HEK293 (cell line): ENCODE results near the gene LRRC37A2.
"Not testable (repeated sequence)": the region's sequence is repeated elsewhere in the genome, so short reads cannot be mapped to it uniquely, and the experiment has no call there.

Experiments
- CTCF ChIA-PET: fragments of 350-600 bp; formaldehyde crosslinking; extraction: SDS; loops from one replicate; lab custom pipeline; 2021; ENCODE audit warnings: antibody characterized with exemption; lab: Yijun Ruan, JAX
- POLR2A ChIA-PET: fragments of 300-600 bp; formaldehyde crosslinking; extraction: SDS; loops from one replicate; lab custom pipeline; 2020; ENCODE audit warnings: antibody characterized with exemption, inconsistent platforms; lab: Yijun Ruan, JAX
- H3K27ac ChIP-seq: fragments of 200-500 bp; sonication (Bioruptor generic); 2 replicates; pipeline ENCODE4 v1.5.1; 2014; ENCODE audit warnings: low read depth, low read length, control low read depth, inconsistent platforms; ENCODE audit errors: extremely low read depth
- H3K36me3 ChIP-seq, 2 experiments: fragments of 200-500 bp in 1 of 2; sonication (Bioruptor generic) in 1 of 2; 1 replicate in 1 of 2; 2 replicates in 1 of 2; pipeline ENCODE4 v1.5.1; 2014 to 2017; ENCODE audit warnings: inconsistent platforms in 2 of 2, low read length in 2 of 2; ENCODE audit not compliant: control insufficient read depth in 2 of 2, insufficient read depth in 1 of 2
- H3K4me1 ChIP-seq: fragments of 200-500 bp; sonication (Bioruptor generic); 2 replicates; pipeline ENCODE4 v1.5.1; 2014; ENCODE audit warnings: mild to moderate bottlenecking, low read length, inconsistent platforms; ENCODE audit not compliant: control insufficient read depth, insufficient read depth
- H3K4me3 ChIP-seq: 2 replicates; pipeline ENCODE4 v1.5.1; 2011; ENCODE audit warnings: low read depth, mild to moderate bottlenecking, control low read depth, low read length, moderate library complexity
- H3K9me3 ChIP-seq: fragments of 200-500 bp; sonication (Bioruptor generic); 2 replicates; pipeline ENCODE4 v1.5.1; 2014; ENCODE audit warnings: low read depth, low read length, inconsistent platforms; ENCODE audit not compliant: control insufficient read depth, insufficient read depth
- ATF2 ChIP-seq: fragments of 450-650 bp; formaldehyde crosslinking; IDR thresholded peaks from 2 replicates; pipeline ENCODE4 v1.5.1; 2016; ENCODE audit warnings: missing biosample characterization, missing genetic modification characterization, low read depth
- BCL11A ChIP-seq: fragments of 450-650 bp; formaldehyde crosslinking; IDR thresholded peaks from 2 replicates; pipeline ENCODE4 v1.5.1; 2016; ENCODE audit warnings: low read depth, missing biosample characterization, missing genetic modification characterization
- GLI2 ChIP-seq: fragments of 450-650 bp; formaldehyde crosslinking; IDR thresholded peaks from 2 replicates; pipeline ENCODE4; 2017; ENCODE audit warnings: missing biosample characterization, missing genetic modification characterization, low read depth, borderline replicate concordance
- IKZF3 ChIP-seq: fragments of 450-650 bp; IDR thresholded peaks from 2 replicates; pipeline ENCODE4 v1.5.0; 2018; ENCODE audit warnings: missing biosample characterization, mild to moderate bottlenecking, missing genetic modification characterization, moderate library complexity
- INSM2 ChIP-seq: fragments of 450-650 bp; formaldehyde crosslinking; IDR thresholded peaks from 2 replicates; pipeline ENCODE4 v1.5.1; 2016; ENCODE audit warnings: missing biosample characterization, missing genetic modification characterization
- KLF16 ChIP-seq: fragments of 450-650 bp; formaldehyde crosslinking; IDR thresholded peaks from 2 replicates; pipeline ENCODE4 v1.5.1; 2017; ENCODE audit warnings: missing biosample characterization, missing genetic modification characterization
- OSR2 ChIP-seq: fragments of 450-650 bp; formaldehyde crosslinking; IDR thresholded peaks from 2 replicates; pipeline ENCODE4 v1.5.1; 2016; ENCODE audit warnings: missing biosample characterization, missing genetic modification characterization
- OVOL3 ChIP-seq: fragments of 450-650 bp; formaldehyde crosslinking; IDR thresholded peaks from 2 replicates; pipeline ENCODE4 v1.5.1; 2016; ENCODE audit warnings: missing biosample characterization, missing genetic modification characterization
- PRDM10 ChIP-seq: fragments of 450-650 bp; formaldehyde crosslinking; IDR thresholded peaks from 2 replicates; pipeline ENCODE4 v1.5.1; 2016; ENCODE audit warnings: missing biosample characterization, missing genetic modification characterization
- PRDM4 ChIP-seq: fragments of 450-650 bp; formaldehyde crosslinking; IDR thresholded peaks from 2 replicates; pipeline ENCODE4 v1.5.1; 2017; ENCODE audit warnings: missing biosample characterization, missing genetic modification characterization
- PRDM6 ChIP-seq: fragments of 450-650 bp; formaldehyde crosslinking; IDR thresholded peaks from 2 replicates; pipeline ENCODE4 v1.5.1; 2017; ENCODE audit warnings: missing biosample characterization, missing genetic modification characterization
- ZBTB1 ChIP-seq: fragments of 450-650 bp; formaldehyde crosslinking; IDR thresholded peaks from 2 replicates; pipeline ENCODE4 v1.5.1; 2016; ENCODE audit warnings: missing biosample characterization, missing genetic modification characterization
- ZBTB17 ChIP-seq: fragments of 450-650 bp; formaldehyde crosslinking; IDR thresholded peaks from 2 replicates; pipeline ENCODE4 v1.5.1; 2016; ENCODE audit warnings: missing biosample characterization, missing genetic modification characterization
- ZBTB21 ChIP-seq: fragments of 450-650 bp; formaldehyde crosslinking; IDR thresholded peaks from 2 replicates; pipeline ENCODE4 v1.5.1; 2017; ENCODE audit warnings: missing biosample characterization, missing genetic modification characterization
- ZBTB44 ChIP-seq: fragments of 450-650 bp; IDR thresholded peaks from 2 replicates; pipeline ENCODE4 v1.5.1; 2018; ENCODE audit warnings: missing biosample characterization, mild to moderate bottlenecking, missing genetic modification characterization
- ZEB2 ChIP-seq: fragments of 450-650 bp; formaldehyde crosslinking; IDR thresholded peaks from 2 replicates; pipeline ENCODE4 v1.5.1; 2016; ENCODE audit warnings: missing biosample characterization, missing genetic modification characterization
- ZFP69B ChIP-seq: fragments of 450-650 bp; formaldehyde crosslinking; IDR thresholded peaks from 2 replicates; pipeline ENCODE4 v1.5.1; 2016; ENCODE audit warnings: missing biosample characterization, missing genetic modification characterization
- ZNF10 ChIP-seq: fragments of 450-650 bp; formaldehyde crosslinking; IDR thresholded peaks from 2 replicates; pipeline ENCODE4 v1.5.1; 2017; ENCODE audit warnings: missing biosample characterization, missing genetic modification characterization
- ZNF174 ChIP-seq: fragments of 450-650 bp; formaldehyde crosslinking; IDR thresholded peaks from 2 replicates; pipeline ENCODE4 v1.5.0; 2017; ENCODE audit warnings: missing biosample characterization, mild to moderate bottlenecking, missing genetic modification characterization
- ZNF184 ChIP-seq: fragments of 450-650 bp; IDR thresholded peaks from 2 replicates; pipeline ENCODE4 v1.5.1; 2018; ENCODE audit warnings: missing biosample characterization, mild to moderate bottlenecking, missing genetic modification characterization
- ZNF239 ChIP-seq: fragments of 450-650 bp; formaldehyde crosslinking; IDR thresholded peaks from 2 replicates; pipeline ENCODE4 v1.5.1; 2016; ENCODE audit warnings: missing biosample characterization, missing genetic modification characterization
- ZNF558 ChIP-seq: fragments of 450-650 bp; formaldehyde crosslinking; IDR thresholded peaks from 2 replicates; pipeline ENCODE4 v1.5.1; 2016; ENCODE audit warnings: missing biosample characterization, missing genetic modification characterization
- ZNF600 ChIP-seq: fragments of 450-650 bp; formaldehyde crosslinking; IDR thresholded peaks from 2 replicates; pipeline ENCODE4 v1.5.1; 2016; ENCODE audit warnings: missing biosample characterization, missing genetic modification characterization
- ZNF629 ChIP-seq: fragments of 450-650 bp; formaldehyde crosslinking; IDR thresholded peaks from 2 replicates; pipeline ENCODE4 v1.5.1; 2017; ENCODE audit warnings: missing biosample characterization, missing genetic modification characterization
- ZNF76 ChIP-seq: fragments of 450-650 bp; formaldehyde crosslinking; IDR thresholded peaks from 2 replicates; pipeline ENCODE4; 2016; ENCODE audit warnings: low read depth, missing biosample characterization, missing genetic modification characterization, borderline replicate concordance

The LRRC37A2 gene

GRCh38 chr17:46598344-46598931 lies 86.2 kb downstream of the LRRC37A2 start:
- POLR2A ChIA-PET, H3K27ac ChIP-seq, CTCF ChIA-PET, H3K4me1 ChIP-seq, H3K4me3 ChIP-seq, H3K9me3 ChIP-seq, H3K36me3 ChIP-seq: not testable (repeated sequence)
- TF ChIP-seq ZNF76 (tag by site-specific recombination) (0 out of 2 replicates have a peak, but pooled peaks have one; percentile 20), GLI2 (tag by site-specific recombination) (peak; percentile 61; the same call in 1 of the 2 replicates), PRDM6 (tag by site-specific recombination) (peak; percentile 97), ZNF184 (tag by site-specific recombination) (0 out of 2 replicates have a peak, but pooled peaks have one; percentile 21), ZBTB1 (tag by site-specific recombination) (0 out of 2 replicates have a peak, but pooled peaks have one; percentile 36), KLF16 (tag by site-specific recombination) (0 out of 2 replicates have a peak, but pooled peaks have one; percentile 18), ATF2 (tag by site-specific recombination) (peak; percentile 95), ZNF174 (tag by site-specific recombination) (0 out of 2 replicates have a peak, but pooled peaks have one; percentile 43), ZBTB17 (tag by site-specific recombination) (peak; percentile 52), PRDM4 (0 out of 2 replicates have a peak, but pooled peaks have one; percentile 24), ZBTB44 (tag by site-specific recombination) (0 out of 2 replicates have a peak, but pooled peaks have one; percentile 25), INSM2 (tag by site-specific recombination) (peak; percentile 89), ZNF239 (tag by site-specific recombination) (0 out of 2 replicates have a peak, but pooled peaks have one; percentile 25), IKZF3 (tag by site-specific recombination) (peak; percentile 50; the same call in 1 of the 2 replicates), PRDM10 (peak; percentile 71), ZFP69B (tag by site-specific recombination) (peak; percentile 81), ZBTB21 (tag by site-specific recombination) (peak; percentile 44; the same call in 1 of the 2 replicates), ZNF558 (tag by site-specific recombination) (peak; percentile 75; the same call in 1 of the 2 replicates), BCL11A (tag by site-specific recombination) (peak; percentile 61; the same call in 1 of the 2 replicates), ZNF600 (tag by site-specific recombination) (peak; percentile 89), ZNF10 (tag by site-specific recombination) (0 out of 2 replicates have a peak, but pooled peaks have one; percentile 18), OVOL3 (tag by site-specific recombination) (peak; percentile 57; the same call in 1 of the 2 replicates), ZEB2 (peak; percentile 92), ZNF629 (tag by site-specific recombination) (peak; percentile 92), OSR2 (tag by site-specific recombination) (peak; percentile 79; the same call in 1 of the 2 replicates)
